Stomach (tissue), 4 donors: ENCODE results near the gene SUPV3L1.

Experiments used
- POLR2AphosphoS5 ChIP-seq, 3 donors: sonication (generic); formaldehyde crosslinking; IDR thresholded peaks; one replicate each; pipeline ENCODE4 v1.6.1; 2016; ENCODE audit warnings: antibody characterized with exemption in 3 of 3
- TF ChIP-seq, protein P1 (sequence below), 7 experiments: fragments of 450-650 bp in 4 of 7; fragments of 200-600 bp in 3 of 7; sonication (generic) in 3 of 7; IDR thresholded peaks; one replicate each; pipeline ENCODE4 v1.5.1; 2016 to 2019; ENCODE audit warnings: antibody characterized with exemption in 7 of 7, control low read depth in 2 of 7, mild to moderate bottlenecking in 1 of 7

DNA sequence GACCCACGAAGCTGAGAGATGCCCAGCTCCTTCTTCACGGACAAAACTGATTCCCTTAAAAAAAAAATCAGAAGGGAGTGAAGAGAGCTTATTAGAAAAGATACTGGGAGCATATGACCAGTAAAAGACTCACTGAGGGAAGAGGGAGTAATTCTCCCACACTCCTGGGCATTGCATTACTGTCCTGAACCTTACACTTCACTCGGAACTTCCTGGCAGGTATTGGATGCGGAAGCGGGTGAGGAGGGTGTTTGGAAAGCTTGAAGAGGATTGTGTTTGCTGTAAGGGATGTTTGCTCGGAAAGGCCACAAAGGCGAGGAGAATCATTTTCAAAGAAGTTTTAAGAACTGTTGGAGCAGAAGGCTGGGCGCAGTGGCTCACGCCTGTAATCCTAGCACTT is 40.5 kb downstream of the SUPV3L1 start:
- TF ChIP-seq POLR2AphosphoS5 (IDR thresholded peaks at IDR 0.05), result no peak
- TF ChIP-seq, protein P1, sequence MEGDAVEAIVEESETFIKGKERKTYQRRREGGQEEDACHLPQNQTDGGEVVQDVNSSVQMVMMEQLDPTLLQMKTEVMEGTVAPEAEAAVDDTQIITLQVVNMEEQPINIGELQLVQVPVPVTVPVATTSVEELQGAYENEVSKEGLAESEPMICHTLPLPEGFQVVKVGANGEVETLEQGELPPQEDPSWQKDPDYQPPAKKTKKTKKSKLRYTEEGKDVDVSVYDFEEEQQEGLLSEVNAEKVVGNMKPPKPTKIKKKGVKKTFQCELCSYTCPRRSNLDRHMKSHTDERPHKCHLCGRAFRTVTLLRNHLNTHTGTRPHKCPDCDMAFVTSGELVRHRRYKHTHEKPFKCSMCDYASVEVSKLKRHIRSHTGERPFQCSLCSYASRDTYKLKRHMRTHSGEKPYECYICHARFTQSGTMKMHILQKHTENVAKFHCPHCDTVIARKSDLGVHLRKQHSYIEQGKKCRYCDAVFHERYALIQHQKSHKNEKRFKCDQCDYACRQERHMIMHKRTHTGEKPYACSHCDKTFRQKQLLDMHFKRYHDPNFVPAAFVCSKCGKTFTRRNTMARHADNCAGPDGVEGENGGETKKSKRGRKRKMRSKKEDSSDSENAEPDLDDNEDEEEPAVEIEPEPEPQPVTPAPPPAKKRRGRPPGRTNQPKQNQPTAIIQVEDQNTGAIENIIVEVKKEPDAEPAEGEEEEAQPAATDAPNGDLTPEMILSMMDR (IDR thresholded peaks at IDR 0.05), result no peak
